ENCODE results near the gene DCTD. TPM values are rescaled to one million over a fixed set of nuclear protein-coding genes. Genes with fewer than 3 reads are reported as not detected.

DCTD gene
- total and polyA plus RNA-seq, 10 of the 15 experiments (the other 5 are each of a cell fraction or from before 2014, with no cell fraction given), result 37.8 to 137 (median 92.1) TPM

DNA sequence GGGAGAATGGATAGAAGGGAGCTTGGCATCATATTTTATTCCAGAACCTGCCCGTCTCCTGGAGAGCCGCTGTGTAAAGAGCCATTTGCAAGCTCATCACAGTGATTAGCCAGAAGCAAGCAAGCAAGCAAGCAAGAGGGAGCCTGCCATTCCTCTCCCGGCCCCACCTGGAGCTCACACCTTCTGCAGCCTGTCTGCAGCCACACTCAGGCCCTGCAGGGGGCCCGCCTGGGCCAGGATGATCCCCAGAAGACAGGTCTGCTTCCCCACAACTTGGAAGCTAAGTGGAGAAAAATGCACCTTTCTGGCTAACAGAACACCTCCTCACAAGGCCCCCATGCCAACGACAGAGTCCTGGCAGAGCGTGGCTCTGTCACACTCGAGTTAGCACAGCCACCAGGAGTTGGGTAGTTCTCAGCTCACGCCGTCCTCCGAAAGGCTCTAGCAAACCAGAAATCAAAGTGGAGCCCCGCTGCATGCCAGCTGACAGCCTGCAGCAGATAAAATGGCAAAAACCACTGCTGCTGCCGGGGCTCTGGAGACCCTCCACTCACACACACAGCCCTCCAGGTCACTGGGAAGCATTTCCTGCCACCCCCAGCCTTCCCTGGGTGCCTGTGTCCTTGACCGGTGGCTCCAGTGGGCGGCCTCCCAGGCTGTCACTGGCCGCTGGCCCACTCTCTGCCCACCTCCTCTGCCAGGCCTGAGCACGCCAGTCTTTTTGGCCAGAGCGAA is 54.9 kb downstream of the DCTD start:
- no peak for DNase-seq (ENCODE audit: low read depth, low spot score)
- Histone ChIP-seq H3K4me2 (ENCODE audit: control insufficient read depth, insufficient read depth) (no peak overlapping the region), H3K9me3 (replicated peaks; ENCODE audit: control insufficient read depth, insufficient read depth, low read length) (no peaks in the 10 kb centered on the region), H3K4me1 (ENCODE audit: control insufficient read depth, insufficient read depth, low read length) (no peaks in the 10 kb centered on the region), H3K9ac (ENCODE audit: control insufficient read depth, insufficient read depth, low read length) (no peak overlapping the region), H3K27ac (ENCODE audit: control insufficient read depth, insufficient read depth) (no peak overlapping the region), H3K4me3 (no peak overlapping the region), H3K36me3 (ENCODE audit: control insufficient read depth in 2 of 2, insufficient read depth in 2 of 2, low read length in 1 of 2) (no peaks in the 10 kb centered on the region), H2AFZ (ENCODE audit: control insufficient read depth, low read depth, low read length) (no peak overlapping the region), H3K79me2 (ENCODE audit: control insufficient read depth, insufficient read depth, low read length) (no peaks in the 10 kb centered on the region), H3K27me3 (replicated peaks in 1 of 2; ENCODE audit: control insufficient read depth in 2 of 2, insufficient read depth in 2 of 2, low read length in 1 of 2) (no peaks in the 10 kb centered on the region), H4K20me1 (ENCODE audit: control insufficient read depth, insufficient read depth) (no peaks in the 10 kb centered on the region)
- ATAC-seq, result no peak
- 52% methylated on average over 17 of the region's 17 CpGs for WGBS (ENCODE audit: insufficient coverage, insufficient replicate concordance, low lambda C conversion rate, missing lambda C conversion rate)
- no TSS peak for BruUV-seq (replicated peaks)
- ChIA-PET RAD21 (ENCODE audit: unreplicated experiment) (no interaction called here), SMC1A (ENCODE audit: uncharacterized antibody, unreplicated experiment) (no interaction called here), CTCF (no interaction called here), POLR2A (no interaction called here)
- intact Hi-C loops (cut with micrococcal nuclease; ENCODE audit: unreplicated experiment), result no loop called here
- in situ Hi-C loops (cut with MboI), result no loop called here
- no peak for FAIRE-seq
- TF ChIP-seq PML (IDR thresholded peaks at IDR 0.05; ENCODE audit: low read length) (no peak), HCFC1 (IDR thresholded peaks at IDR 0.05; ENCODE audit: low read length) (no peak), CBX5 (IDR thresholded peaks at IDR 0.05; ENCODE audit: low read depth) (no peak), CHD4 (IDR thresholded peaks at IDR 0.05) (no peak), FOS (IDR thresholded peaks at IDR 0.05; ENCODE audit: borderline replicate concordance, extremely low read depth, insufficient read length) (no peak), MXI1 (IDR thresholded peaks at IDR 0.05; ENCODE audit: low read depth, low read length) (no peak), CBX3 (IDR thresholded peaks at IDR 0.05; ENCODE audit: borderline replicate concordance, low read depth) (no peak), RAD51 (IDR thresholded peaks at IDR 0.05) (no peak), EED (IDR thresholded peaks at IDR 0.05; ENCODE audit: low read depth) (no peak)
- TF ChIP-seq, protein P1, sequence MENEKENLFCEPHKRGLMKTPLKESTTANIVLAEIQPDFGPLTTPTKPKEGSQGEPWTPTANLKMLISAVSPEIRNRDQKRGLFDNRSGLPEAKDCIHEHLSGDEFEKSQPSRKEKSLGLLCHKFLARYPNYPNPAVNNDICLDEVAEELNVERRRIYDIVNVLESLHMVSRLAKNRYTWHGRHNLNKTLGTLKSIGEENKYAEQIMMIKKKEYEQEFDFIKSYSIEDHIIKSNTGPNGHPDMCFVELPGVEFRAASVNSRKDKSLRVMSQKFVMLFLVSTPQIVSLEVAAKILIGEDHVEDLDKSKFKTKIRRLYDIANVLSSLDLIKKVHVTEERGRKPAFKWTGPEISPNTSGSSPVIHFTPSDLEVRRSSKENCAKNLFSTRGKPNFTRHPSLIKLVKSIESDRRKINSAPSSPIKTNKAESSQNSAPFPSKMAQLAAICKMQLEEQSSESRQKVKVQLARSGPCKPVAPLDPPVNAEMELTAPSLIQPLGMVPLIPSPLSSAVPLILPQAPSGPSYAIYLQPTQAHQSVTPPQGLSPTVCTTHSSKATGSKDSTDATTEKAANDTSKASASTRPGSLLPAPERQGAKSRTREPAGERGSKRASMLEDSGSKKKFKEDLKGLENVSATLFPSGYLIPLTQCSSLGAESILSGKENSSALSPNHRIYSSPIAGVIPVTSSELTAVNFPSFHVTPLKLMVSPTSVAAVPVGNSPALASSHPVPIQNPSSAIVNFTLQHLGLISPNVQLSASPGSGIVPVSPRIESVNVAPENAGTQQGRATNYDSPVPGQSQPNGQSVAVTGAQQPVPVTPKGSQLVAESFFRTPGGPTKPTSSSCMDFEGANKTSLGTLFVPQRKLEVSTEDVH (IDR thresholded peaks at IDR 0.05; ENCODE audit: low read depth, partially characterized antibody), result no peak
- TF ChIP-seq, protein P2, sequence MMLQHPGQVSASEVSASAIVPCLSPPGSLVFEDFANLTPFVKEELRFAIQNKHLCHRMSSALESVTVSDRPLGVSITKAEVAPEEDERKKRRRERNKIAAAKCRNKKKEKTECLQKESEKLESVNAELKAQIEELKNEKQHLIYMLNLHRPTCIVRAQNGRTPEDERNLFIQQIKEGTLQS (IDR thresholded peaks at IDR 0.05; ENCODE audit: borderline replicate concordance, extremely low read depth, low read depth, low read length), result no peak
